GM21619 (cell line): ENCODE data around the gene INCA1.

Source experiments
- ATAC-seq: cut with Tn5 transposase; IDR thresholded peaks from one replicate; pipeline ENCODE4 v1.9.1; 2021; ENCODE audit not compliant: unreplicated experiment

Gene INCA1

GRCh38 chr17:4938688-4939545 is 58.4 kb downstream of the INCA1 start:
- no peak for ATAC-seq
